Fibroblast of lung (primary cell): ENCODE data around the gene C11orf86. TPM values are rescaled to one million over a fixed set of nuclear protein-coding genes. Genes with fewer than 3 reads are reported as not detected.
A peak's percentile ranks its signal among the peaks of the same experiment; 100 is the strongest.

Experiments
- DNase-seq, 2 donors: peaks; one replicate each; pipeline versions ENCODE4 v3.0.0 to v3.0.0-alpha.2; 2010; ENCODE audit warnings: low read depth in 2 of 2
- H2AFZ ChIP-seq: 2 replicates; pipeline ENCODE4 v1.5.1; 2012; ENCODE audit warnings: low read length, control low read depth, inconsistent platforms
- H3K27ac ChIP-seq: 2 replicates; pipeline ENCODE4 v1.5.1; 2011; ENCODE audit warnings: low read length, control low read depth; ENCODE audit not compliant: insufficient read depth
- H3K27me3 ChIP-seq: 2 replicates; pipeline ENCODE4 v1.5.1; 2011; ENCODE audit warnings: mild to moderate bottlenecking, low read length; ENCODE audit not compliant: control insufficient read depth, insufficient read depth
- H3K36me3 ChIP-seq: 2 replicates; pipeline ENCODE4 v1.5.1; 2011; ENCODE audit warnings: low read length; ENCODE audit not compliant: control insufficient read depth, insufficient read depth
- H3K4me1 ChIP-seq: 2 replicates; pipeline ENCODE4 v1.5.1; 2011; ENCODE audit warnings: low read length; ENCODE audit not compliant: control insufficient read depth, insufficient read depth; ENCODE audit errors: extremely low read depth
- H3K4me2 ChIP-seq: 2 replicates; pipeline ENCODE4 v1.5.1; 2011; ENCODE audit warnings: low read length, control low read depth; ENCODE audit not compliant: insufficient read depth; ENCODE audit errors: extremely low read depth
- H3K4me3 ChIP-seq, 4 experiments: fragments of 200-600 bp in 1 of 4; sonication (generic) in 1 of 4; replicated peaks in 1 of 4; 2 replicates each; pipeline ENCODE4 v1.5.1; 2011 to 2016; ENCODE audit warnings: low read length in 4 of 4, low read depth in 3 of 4, mild to moderate bottlenecking in 3 of 4, control low read depth in 2 of 4, inconsistent platforms in 1 of 4, mixed read lengths in 1 of 4; ENCODE audit not compliant: insufficient read depth in 1 of 4; ENCODE audit errors: control extremely low read depth in 1 of 4
- H3K79me2 ChIP-seq: 2 replicates; pipeline ENCODE4 v1.5.1; 2012; ENCODE audit warnings: mild to moderate bottlenecking, low read length, inconsistent platforms; ENCODE audit not compliant: control insufficient read depth, insufficient read depth
- H3K9ac ChIP-seq: 2 replicates; pipeline ENCODE4 v1.5.1; 2011; ENCODE audit warnings: mild to moderate bottlenecking, low read length, control low read depth; ENCODE audit not compliant: insufficient read depth
- H3K9me3 ChIP-seq: 2 replicates; pipeline ENCODE4 v1.5.1; 2012; ENCODE audit warnings: low read depth, low read length; ENCODE audit not compliant: control insufficient read depth, insufficient read depth
- H4K20me1 ChIP-seq: 2 replicates; pipeline ENCODE4 v1.5.1; 2011; ENCODE audit warnings: low read length; ENCODE audit not compliant: control insufficient read depth, insufficient read depth; ENCODE audit errors: extremely low read depth
- EZH2 ChIP-seq: IDR thresholded peaks from 2 replicates; pipeline ENCODE4 v1.5.1; 2012; ENCODE audit warnings: low read length, control low read depth, mild to moderate bottlenecking; ENCODE audit errors: missing control alignments
- polyA plus RNA-seq, 2 donors: library from polyadenylated mRNA; depleted of rRNA in 1 of 2; stranded (reverse) in 1 of 2; unstranded in 1 of 2; fragments of >200 nt; gene quantifications; 2 replicates each; pipeline ENCODE4 v1.2.1, GENCODE V29; 2011 to 2012; ENCODE audit warnings: missing spikeins in 1 of 2
- total RNA-seq: library from RNA; depleted of rRNA; stranded (reverse); fragments of >200 nt; gene quantifications from 2 replicates; pipeline ENCODE4 v1.2.1, GENCODE V29; 2014
- TF ChIP-seq, protein P1 (sequence below), 2 donors: IDR thresholded peaks in 1 of 2; conservative IDR thresholded peaks in 1 of 2; 1 replicate in 1 of 2; 2 replicates in 1 of 2; pipeline ENCODE4 v1.5.1; 2011 to 2012; ENCODE audit warnings: low read length in 2 of 2, control low read depth in 1 of 2, inconsistent platforms in 1 of 2, low read depth in 1 of 2, mild to moderate bottlenecking in 1 of 2

Gene C11orf86
- total and polyA plus RNA-seq, 2 donors (not counting 1 experiment from before 2014, with no cell fraction given): not detected

DNA sequence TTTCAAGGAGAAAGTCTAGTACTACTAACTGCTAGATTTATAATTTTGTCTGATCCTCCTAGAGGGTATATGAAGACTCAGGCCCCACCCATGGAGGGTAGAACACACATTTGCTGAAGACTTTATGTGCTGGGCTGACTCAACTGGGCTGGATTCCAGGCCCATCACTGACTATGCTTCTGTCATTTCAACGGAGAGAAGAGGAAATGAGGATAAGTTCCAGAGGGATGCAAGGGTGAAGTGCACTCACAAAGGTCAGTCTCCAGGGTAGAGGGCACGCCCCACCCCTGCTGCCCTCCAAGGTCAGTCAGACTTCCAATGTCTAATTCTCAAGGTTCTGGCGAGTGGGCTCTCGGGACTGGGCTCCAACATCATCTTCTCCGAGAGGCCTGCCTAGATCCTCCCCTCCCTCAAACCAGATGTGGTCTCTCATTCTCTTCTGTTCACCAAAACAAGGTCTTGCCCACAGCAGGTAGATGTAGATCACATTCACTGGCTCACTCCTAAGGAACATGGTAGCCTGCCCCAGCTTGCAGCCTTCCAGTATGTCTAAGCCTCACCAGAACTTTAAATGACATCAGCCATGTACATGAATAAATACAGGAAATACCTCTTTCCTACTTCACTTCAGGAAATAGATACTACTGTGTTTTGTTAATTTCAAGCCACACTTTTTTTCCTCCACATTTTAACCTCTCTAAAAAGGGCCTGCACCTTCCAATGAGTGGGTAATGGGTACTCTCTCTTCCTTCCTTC is 7.3 kb upstream of the C11orf86 start:
- no peak for TF ChIP-seq EZH2
- TF ChIP-seq, protein P1, sequence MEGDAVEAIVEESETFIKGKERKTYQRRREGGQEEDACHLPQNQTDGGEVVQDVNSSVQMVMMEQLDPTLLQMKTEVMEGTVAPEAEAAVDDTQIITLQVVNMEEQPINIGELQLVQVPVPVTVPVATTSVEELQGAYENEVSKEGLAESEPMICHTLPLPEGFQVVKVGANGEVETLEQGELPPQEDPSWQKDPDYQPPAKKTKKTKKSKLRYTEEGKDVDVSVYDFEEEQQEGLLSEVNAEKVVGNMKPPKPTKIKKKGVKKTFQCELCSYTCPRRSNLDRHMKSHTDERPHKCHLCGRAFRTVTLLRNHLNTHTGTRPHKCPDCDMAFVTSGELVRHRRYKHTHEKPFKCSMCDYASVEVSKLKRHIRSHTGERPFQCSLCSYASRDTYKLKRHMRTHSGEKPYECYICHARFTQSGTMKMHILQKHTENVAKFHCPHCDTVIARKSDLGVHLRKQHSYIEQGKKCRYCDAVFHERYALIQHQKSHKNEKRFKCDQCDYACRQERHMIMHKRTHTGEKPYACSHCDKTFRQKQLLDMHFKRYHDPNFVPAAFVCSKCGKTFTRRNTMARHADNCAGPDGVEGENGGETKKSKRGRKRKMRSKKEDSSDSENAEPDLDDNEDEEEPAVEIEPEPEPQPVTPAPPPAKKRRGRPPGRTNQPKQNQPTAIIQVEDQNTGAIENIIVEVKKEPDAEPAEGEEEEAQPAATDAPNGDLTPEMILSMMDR (conservative IDR thresholded peaks at IDR 0.05 in 1 of 2, IDR thresholded peaks at IDR 0.05 in 1 of 2; ENCODE audit: low read depth in 1 of 2, low read length in 2 of 2): no peak
- no peaks in the 10 kb centered on the region for H3K9me3 ChIP-seq
- H2AFZ ChIP-seq: no peak overlapping the region
- H4K20me1 ChIP-seq: no peaks in the 10 kb centered on the region
- no peak overlapping the region for H3K4me3 ChIP-seq
- peak overlapping the region; percentile 21 for H3K4me2 ChIP-seq
- H3K27me3 ChIP-seq: no peaks in the 10 kb centered on the region
- DNase-seq: peak; percentile 80 to 94
- no peak overlapping the region for H3K9ac ChIP-seq
- H3K36me3 ChIP-seq: no peaks in the 10 kb centered on the region
- H3K79me2 ChIP-seq: no peaks in the 10 kb centered on the region
- peaks cover 30% of the 10 kb centered on the region for H3K4me1 ChIP-seq
- peak overlapping the region; percentile 68 for H3K27ac ChIP-seq

DNA sequence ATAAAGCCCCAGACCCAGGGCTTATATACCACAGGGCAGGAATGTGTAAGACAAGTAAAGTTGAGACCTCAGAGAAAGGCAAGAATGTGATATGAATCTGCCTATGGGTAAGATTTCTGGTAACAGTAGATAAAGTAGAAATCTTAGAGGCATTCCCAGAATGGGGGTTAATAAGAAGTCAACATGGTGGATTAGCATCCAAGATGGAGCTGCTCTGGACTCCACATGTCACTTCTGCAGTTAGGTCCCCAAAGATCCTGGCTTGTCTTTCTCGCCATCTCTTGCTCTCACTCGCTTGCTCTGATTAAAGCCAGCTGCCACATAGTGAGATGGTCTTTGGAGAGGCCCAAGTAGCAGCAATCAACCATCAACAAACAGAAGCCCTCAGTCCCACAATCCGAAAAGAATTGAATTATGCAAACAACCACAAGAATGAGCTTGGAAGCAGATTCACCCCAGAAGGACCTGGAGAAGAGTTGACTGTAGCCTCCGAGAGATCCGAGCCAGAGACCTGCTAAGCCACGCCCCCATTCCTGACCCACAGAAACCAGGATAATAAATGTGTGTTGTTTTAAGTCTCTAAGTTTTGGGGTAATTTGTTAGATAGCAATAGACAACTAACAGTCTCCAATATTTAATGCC is 5.4 kb upstream of the C11orf86 start:
- no peak overlapping the region for H3K4me3 ChIP-seq
- no peak overlapping the region for H3K4me2 ChIP-seq
- peak; percentile 85 to 94 for DNase-seq
- peak overlapping the region; percentile 93 for H3K27ac ChIP-seq
- no peaks in the 10 kb centered on the region for H3K9me3 ChIP-seq
- no peaks in the 10 kb centered on the region for H4K20me1 ChIP-seq
- no peak overlapping the region for H2AFZ ChIP-seq
- H3K4me1 ChIP-seq: peaks cover 29% of the 10 kb centered on the region
- no peaks in the 10 kb centered on the region for H3K27me3 ChIP-seq
- H3K36me3 ChIP-seq: no peaks in the 10 kb centered on the region
- H3K9ac ChIP-seq: no peak overlapping the region
- no peak for TF ChIP-seq EZH2
- TF ChIP-seq, protein P1 (conservative IDR thresholded peaks at IDR 0.05 in 1 of 2, IDR thresholded peaks at IDR 0.05 in 1 of 2; ENCODE audit: low read depth in 1 of 2, low read length in 2 of 2): no peak
- H3K79me2 ChIP-seq: no peaks in the 10 kb centered on the region

DNA sequence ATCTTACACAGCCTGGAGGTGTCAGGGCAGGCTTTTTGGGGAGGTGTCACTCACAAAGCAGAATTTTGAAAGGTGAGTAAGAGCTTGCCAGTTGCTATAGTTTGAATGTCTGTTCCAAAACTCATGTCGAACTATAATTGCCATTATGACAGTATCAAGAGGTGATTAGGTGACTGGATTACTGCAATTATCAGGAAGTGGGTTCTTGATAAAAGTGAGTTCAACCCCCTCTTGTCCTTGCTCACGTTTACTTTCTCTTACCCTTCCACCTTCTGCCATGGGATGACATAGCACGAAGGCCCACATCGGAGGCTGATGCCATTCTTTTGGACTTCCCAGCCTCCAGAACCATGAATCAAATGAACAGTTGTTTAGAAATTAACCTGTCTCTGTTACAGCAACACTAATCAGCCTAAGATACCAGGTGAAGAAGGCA is 4.7 kb upstream of the C11orf86 start:
- H3K4me2 ChIP-seq: peak overlapping the region; percentile 64
- no peak overlapping the region for H3K9ac ChIP-seq
- H3K27ac ChIP-seq: peak overlapping the region; percentile 93
- H3K4me3 ChIP-seq: no peak overlapping the region
- no peaks in the 10 kb centered on the region for H3K79me2 ChIP-seq
- H3K4me1 ChIP-seq: peaks cover 27% of the 10 kb centered on the region
- no peak for TF ChIP-seq EZH2
- TF ChIP-seq, protein P1 (conservative IDR thresholded peaks at IDR 0.05 in 1 of 2, IDR thresholded peaks at IDR 0.05 in 1 of 2; ENCODE audit: low read depth in 1 of 2, low read length in 2 of 2): no peak
- H3K27me3 ChIP-seq: no peaks in the 10 kb centered on the region
- no peaks in the 10 kb centered on the region for H3K36me3 ChIP-seq
- H3K9me3 ChIP-seq: no peaks in the 10 kb centered on the region
- H2AFZ ChIP-seq: no peak overlapping the region
- H4K20me1 ChIP-seq: no peaks in the 10 kb centered on the region
- no peak for DNase-seq
